Uterus (tissue), 4 donors: ENCODE data around the gene ULK4. TPM values are rescaled to one million over a fixed set of nuclear protein-coding genes. Genes with fewer than 3 reads are reported as not detected.

ENCODE experiments used
- DNase-seq, 2 donors: peaks; one replicate each; pipeline ENCODE4 v3.0.0-alpha.2; 2019 to 2020
- H3K27ac ChIP-seq, 2 donors: fragments of 200-600 bp; sonication (generic); 1 replicate in 1 of 2; 2 replicates in 1 of 2; pipeline ENCODE4 v1.5.1; 2016 to 2018
- H3K27me3 ChIP-seq, 2 donors: fragments of 200-600 bp; sonication (generic); one replicate each; pipeline ENCODE4 v1.5.1; 2018 to 2019; ENCODE audit warnings: control low read depth in 1 of 2
- H3K36me3 ChIP-seq, 2 donors: fragments of 200-600 bp; sonication (generic); one replicate each; pipeline ENCODE4 v1.5.1; 2019; ENCODE audit warnings: control low read depth in 1 of 2
- H3K4me1 ChIP-seq, 2 donors: fragments of 200-600 bp; sonication (generic); one replicate each; pipeline ENCODE4 v1.5.1; 2018 to 2019; ENCODE audit warnings: control low read depth in 1 of 2
- H3K4me3 ChIP-seq, 2 donors: fragments of 200-600 bp; sonication (generic); 1 replicate in 1 of 2; 2 replicates in 1 of 2; pipeline ENCODE4 v1.5.1; 2018 to 2019; ENCODE audit warnings: mild to moderate bottlenecking in 1 of 2
- H3K9me3 ChIP-seq, 2 donors: fragments of 200-600 bp; sonication (generic); one replicate each; pipeline ENCODE4 v1.5.1; 2019; ENCODE audit warnings: control low read depth in 1 of 2
- CTCF ChIP-seq, 4 experiments: fragments of 200-600 bp in 2 of 4; fragments of 450-650 bp in 2 of 4; sonication (generic) in 2 of 4; IDR thresholded peaks; one replicate each; pipeline ENCODE4 v1.5.1; 2016 to 2019; ENCODE audit warnings: antibody characterized with exemption in 4 of 4, mild to moderate bottlenecking in 2 of 4, moderate library complexity in 1 of 4
- POLR2A ChIP-seq, 2 donors: fragments of 450-650 bp; IDR thresholded peaks; one replicate each; pipeline ENCODE4 v1.6.1; 2016; ENCODE audit warnings: antibody characterized with exemption in 2 of 2, mild to moderate bottlenecking in 1 of 2, moderate library complexity in 1 of 2
- intact Hi-C: fragments of 100-400 bp; cut with DNase I; formaldehyde crosslinking; loops from one replicate; pipeline ENCODE4 v1.15.1; 2023; ENCODE audit warnings: low total_unique reads
- total RNA-seq, 4 donors: library from RNA; depleted of rRNA in 3 of 4; stranded (reverse); fragments of >200 nt in 3 of 4; gene quantifications; one replicate each; pipeline versions ENCODE4 v1.1.0 to v1.2.4, GENCODE V29; 2014 to 2023
- donor health status: DM: yes; HTN: yes; CAD: no.

ULK4 gene
- total RNA-seq, 4 donors from 2014 or later = 8.7 to 118 (median 26.1) TPM

- Histone ChIP-seq H3K4me1 (no peaks in the 10 kb centered on the region), H3K36me3 (no peaks in the 10 kb centered on the region), H3K9me3 (no peaks in the 10 kb centered on the region), H3K4me3 (no peak overlapping the region), H3K27ac (no peak overlapping the region), H3K27me3 (no peaks in the 10 kb centered on the region)
- intact Hi-C loops = no loop called here
- TF ChIP-seq CTCF (IDR thresholded peaks at IDR 0.05) (no peak), POLR2A (IDR thresholded peaks at IDR 0.05) (no peak)
- DNase-seq = no peak
These were observed 724.0 kb downstream of the ULK4 start for GRCh38 chr3:41237907-41238306.

- no peak overlapping the region for H3K27ac ChIP-seq
- intact Hi-C loops = no loop called here
- no peaks in the 10 kb centered on the region for H3K9me3 ChIP-seq
- H3K27me3 ChIP-seq = no peaks in the 10 kb centered on the region
- no peaks in the 10 kb centered on the region for H3K4me1 ChIP-seq
- H3K4me3 ChIP-seq = no peak overlapping the region
- DNase-seq = no peak
- no peaks in the 10 kb centered on the region for H3K36me3 ChIP-seq
- no peak for TF ChIP-seq POLR2A (IDR thresholded peaks at IDR 0.05)
- TF ChIP-seq CTCF (IDR thresholded peaks at IDR 0.05) = no peak
These were observed 725.7 kb downstream of the ULK4 start for GRCh38 chr3:41236228-41236627.

- no peak overlapping the region for H3K27ac ChIP-seq
- intact Hi-C loops = no loop called here
- H3K4me1 ChIP-seq = no peaks in the 10 kb centered on the region
- no peak overlapping the region for H3K4me3 ChIP-seq
- no peaks in the 10 kb centered on the region for H3K27me3 ChIP-seq
- H3K36me3 ChIP-seq = no peaks in the 10 kb centered on the region
- no peak for DNase-seq
- TF ChIP-seq CTCF (IDR thresholded peaks at IDR 0.05) = no peak
- TF ChIP-seq POLR2A (IDR thresholded peaks at IDR 0.05) = no peak
- H3K9me3 ChIP-seq = no peaks in the 10 kb centered on the region
These were observed 726.8 kb downstream of the ULK4 start for GRCh38 chr3:41234823-41235721.

- DNase-seq = no peak
- Histone ChIP-seq H3K27ac (peak overlapping the region; percentile 35 to 43), H3K4me3 (no peak overlapping the region), H3K27me3 (no peaks in the 10 kb centered on the region), H3K9me3 (no peaks in the 10 kb centered on the region), H3K4me1 (peaks cover 0 to 11% of the 10 kb centered on the region in 2 donors), H3K36me3 (no peaks in the 10 kb centered on the region)
- intact Hi-C loops = no loop called here
- TF ChIP-seq POLR2A (IDR thresholded peaks at IDR 0.05) (no peak), CTCF (IDR thresholded peaks at IDR 0.05) (no peak)
These were observed 737.6 kb downstream of the ULK4 start for GRCh38 chr3:41224120-41224806.

GRCh38 chr3:41223691-41224090 is 738.2 kb downstream of the ULK4 start:
- H3K27ac ChIP-seq = peak overlapping the region; percentile 1 to 43
- H3K9me3 ChIP-seq = no peaks in the 10 kb centered on the region
- TF ChIP-seq CTCF (IDR thresholded peaks at IDR 0.05) (no peak), POLR2A (IDR thresholded peaks at IDR 0.05) (no peak)
- H3K4me3 ChIP-seq = no peak overlapping the region
- H3K27me3 ChIP-seq = no peaks in the 10 kb centered on the region
- DNase-seq = no peak
- intact Hi-C loops = no loop called here
- H3K36me3 ChIP-seq = no peaks in the 10 kb centered on the region
- H3K4me1 ChIP-seq = peaks cover 0 to 16% of the 10 kb centered on the region in 2 donors
